Measurements from ENCODE around the gene NOS1. TPM values are rescaled to one million over a fixed set of nuclear protein-coding genes. Genes with fewer than 3 reads are reported as not detected.

The NOS1 gene
- polyA plus RNA-seq, 1 donor from 2014 or later = not detected

DNA sequence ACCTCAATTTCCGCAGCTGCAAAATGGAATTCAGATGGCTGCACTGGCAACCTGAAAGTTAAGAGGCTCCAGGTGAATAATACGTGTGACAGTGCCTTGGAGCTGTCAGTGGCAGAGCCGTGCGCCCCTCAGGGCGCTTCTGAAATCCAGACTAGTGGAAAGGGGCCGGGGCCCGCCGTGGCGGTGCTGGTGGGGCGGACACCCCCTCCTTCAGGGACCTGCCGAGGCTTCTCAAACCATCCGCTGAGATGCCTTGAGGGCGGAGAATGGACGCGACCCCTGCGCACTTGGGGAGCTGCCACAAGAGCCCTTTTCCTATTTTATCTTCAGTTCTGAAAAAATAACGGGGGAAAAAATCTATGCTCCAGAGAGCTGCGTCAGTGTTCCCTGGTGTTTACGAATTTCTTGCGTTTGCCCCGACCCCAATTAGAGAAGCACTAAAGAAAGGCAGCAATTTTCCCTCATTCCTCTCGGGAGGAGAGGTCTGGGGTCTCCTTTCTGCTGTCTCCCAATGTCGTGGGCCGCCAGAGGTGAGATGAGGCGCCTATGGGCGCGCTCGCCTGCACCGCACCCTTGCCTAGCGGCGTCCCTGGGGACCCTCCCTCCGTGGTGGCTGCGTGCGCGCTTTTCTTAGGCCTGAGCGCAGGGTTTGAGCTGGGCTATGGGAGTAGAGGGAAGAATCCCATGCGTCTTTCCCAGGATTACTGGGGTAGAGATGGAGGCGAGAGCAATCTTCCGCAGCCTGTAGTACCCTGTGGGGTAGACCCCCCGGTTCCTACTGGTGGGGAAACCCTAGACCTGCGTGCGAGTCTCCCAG is 2.2 kb downstream of the NOS1 start:
- TF ChIP-seq, protein P1, sequence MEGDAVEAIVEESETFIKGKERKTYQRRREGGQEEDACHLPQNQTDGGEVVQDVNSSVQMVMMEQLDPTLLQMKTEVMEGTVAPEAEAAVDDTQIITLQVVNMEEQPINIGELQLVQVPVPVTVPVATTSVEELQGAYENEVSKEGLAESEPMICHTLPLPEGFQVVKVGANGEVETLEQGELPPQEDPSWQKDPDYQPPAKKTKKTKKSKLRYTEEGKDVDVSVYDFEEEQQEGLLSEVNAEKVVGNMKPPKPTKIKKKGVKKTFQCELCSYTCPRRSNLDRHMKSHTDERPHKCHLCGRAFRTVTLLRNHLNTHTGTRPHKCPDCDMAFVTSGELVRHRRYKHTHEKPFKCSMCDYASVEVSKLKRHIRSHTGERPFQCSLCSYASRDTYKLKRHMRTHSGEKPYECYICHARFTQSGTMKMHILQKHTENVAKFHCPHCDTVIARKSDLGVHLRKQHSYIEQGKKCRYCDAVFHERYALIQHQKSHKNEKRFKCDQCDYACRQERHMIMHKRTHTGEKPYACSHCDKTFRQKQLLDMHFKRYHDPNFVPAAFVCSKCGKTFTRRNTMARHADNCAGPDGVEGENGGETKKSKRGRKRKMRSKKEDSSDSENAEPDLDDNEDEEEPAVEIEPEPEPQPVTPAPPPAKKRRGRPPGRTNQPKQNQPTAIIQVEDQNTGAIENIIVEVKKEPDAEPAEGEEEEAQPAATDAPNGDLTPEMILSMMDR (IDR thresholded peaks at IDR 0.05; ENCODE audit: poor library complexity, severe bottlenecking) = no peak
- TF ChIP-seq, protein P2, sequence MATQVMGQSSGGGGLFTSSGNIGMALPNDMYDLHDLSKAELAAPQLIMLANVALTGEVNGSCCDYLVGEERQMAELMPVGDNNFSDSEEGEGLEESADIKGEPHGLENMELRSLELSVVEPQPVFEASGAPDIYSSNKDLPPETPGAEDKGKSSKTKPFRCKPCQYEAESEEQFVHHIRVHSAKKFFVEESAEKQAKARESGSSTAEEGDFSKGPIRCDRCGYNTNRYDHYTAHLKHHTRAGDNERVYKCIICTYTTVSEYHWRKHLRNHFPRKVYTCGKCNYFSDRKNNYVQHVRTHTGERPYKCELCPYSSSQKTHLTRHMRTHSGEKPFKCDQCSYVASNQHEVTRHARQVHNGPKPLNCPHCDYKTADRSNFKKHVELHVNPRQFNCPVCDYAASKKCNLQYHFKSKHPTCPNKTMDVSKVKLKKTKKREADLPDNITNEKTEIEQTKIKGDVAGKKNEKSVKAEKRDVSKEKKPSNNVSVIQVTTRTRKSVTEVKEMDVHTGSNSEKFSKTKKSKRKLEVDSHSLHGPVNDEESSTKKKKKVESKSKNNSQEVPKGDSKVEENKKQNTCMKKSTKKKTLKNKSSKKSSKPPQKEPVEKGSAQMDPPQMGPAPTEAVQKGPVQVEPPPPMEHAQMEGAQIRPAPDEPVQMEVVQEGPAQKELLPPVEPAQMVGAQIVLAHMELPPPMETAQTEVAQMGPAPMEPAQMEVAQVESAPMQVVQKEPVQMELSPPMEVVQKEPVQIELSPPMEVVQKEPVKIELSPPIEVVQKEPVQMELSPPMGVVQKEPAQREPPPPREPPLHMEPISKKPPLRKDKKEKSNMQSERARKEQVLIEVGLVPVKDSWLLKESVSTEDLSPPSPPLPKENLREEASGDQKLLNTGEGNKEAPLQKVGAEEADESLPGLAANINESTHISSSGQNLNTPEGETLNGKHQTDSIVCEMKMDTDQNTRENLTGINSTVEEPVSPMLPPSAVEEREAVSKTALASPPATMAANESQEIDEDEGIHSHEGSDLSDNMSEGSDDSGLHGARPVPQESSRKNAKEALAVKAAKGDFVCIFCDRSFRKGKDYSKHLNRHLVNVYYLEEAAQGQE (IDR thresholded peaks at IDR 0.05; ENCODE audit: borderline replicate concordance) = no peak
- no peak for TF ChIP-seq SMC3 (conservative IDR thresholded peaks at IDR 0.05; ENCODE audit: poor library complexity)
- no peak for TF ChIP-seq TAF1 (IDR thresholded peaks at IDR 0.05; ENCODE audit: low read depth)
- TF ChIP-seq EP300 (conservative IDR thresholded peaks at IDR 0.05; ENCODE audit: poor library complexity, severe bottlenecking) = no peak
- TF ChIP-seq RAD21 (conservative IDR thresholded peaks at IDR 0.05) = no peak
- no peak for TF ChIP-seq EZH2 (IDR thresholded peaks at IDR 0.05; ENCODE audit: borderline replicate concordance, insufficient read depth, low read length, poor library complexity, severe bottlenecking)
- TF ChIP-seq MXI1 (conservative IDR thresholded peaks at IDR 0.05; ENCODE audit: poor library complexity, severe bottlenecking) = no peak
- Histone ChIP-seq H3K27me3 (ENCODE audit: insufficient read depth, low read depth, low read length) (peaks cover 72% of the 10 kb centered on the region), H2AFZ (ENCODE audit: low read depth, low read length) (no peak overlapping the region), H3K36me3 (ENCODE audit: insufficient read depth, low read length) (no peaks in the 10 kb centered on the region), H3K9me3 (ENCODE audit: low read length) (no peaks in the 10 kb centered on the region), H3K27ac (ENCODE audit: low read length) (no peak overlapping the region), H3K4me2 (ENCODE audit: low read length) (no peak overlapping the region), H4K20me1 (ENCODE audit: insufficient read depth) (no peaks in the 10 kb centered on the region), H3K79me2 (replicated peaks; ENCODE audit: insufficient read depth, low read length) (no peaks in the 10 kb centered on the region), H3F3A (ENCODE audit: insufficient read depth, low read length, poor library complexity, severe bottlenecking) (no peaks in the 10 kb centered on the region), H3K4me3 (ENCODE audit: low read length) (no peak overlapping the region), H3K9me2 (ENCODE audit: insufficient read depth, low read length) (no peaks in the 10 kb centered on the region), H3K9ac (ENCODE audit: low read length) (no peak overlapping the region)

DNA sequence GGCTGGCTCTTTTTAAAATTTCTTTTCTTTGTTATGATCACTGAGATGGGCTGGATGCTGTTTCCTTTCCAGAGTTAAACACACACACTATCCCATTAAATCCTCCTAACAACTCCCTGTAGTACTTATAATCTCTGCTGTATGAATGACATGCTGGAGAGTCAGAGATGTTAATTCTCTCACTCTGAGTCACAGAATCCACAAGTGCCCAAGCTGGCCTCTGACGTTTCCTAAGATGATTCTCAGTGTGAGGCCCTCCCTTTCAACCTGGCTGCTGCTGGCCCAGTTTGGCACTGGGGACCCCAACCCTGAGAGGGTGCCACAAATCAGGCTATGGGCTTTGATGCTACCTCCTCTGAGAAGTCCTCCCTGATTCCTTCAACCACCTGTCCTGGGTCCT is 5.4 kb downstream of the NOS1 start:
- TF ChIP-seq EP300 (conservative IDR thresholded peaks at IDR 0.05; ENCODE audit: poor library complexity, severe bottlenecking) = no peak
- TF ChIP-seq POLR2AphosphoS5 (IDR thresholded peaks at IDR 0.05) = no peak
- no peak for TF ChIP-seq MXI1 (conservative IDR thresholded peaks at IDR 0.05; ENCODE audit: poor library complexity, severe bottlenecking)
- no peak for TF ChIP-seq SMC3 (conservative IDR thresholded peaks at IDR 0.05; ENCODE audit: poor library complexity)
- TF ChIP-seq, protein P2 (IDR thresholded peaks at IDR 0.05; ENCODE audit: borderline replicate concordance) = no peak
- TF ChIP-seq, protein P1 (IDR thresholded peaks at IDR 0.05; ENCODE audit: poor library complexity, severe bottlenecking) = no peak
- TF ChIP-seq RAD21 (conservative IDR thresholded peaks at IDR 0.05) = no peak
- TF ChIP-seq EZH2 (IDR thresholded peaks at IDR 0.05; ENCODE audit: borderline replicate concordance, insufficient read depth, low read length, poor library complexity, severe bottlenecking) = no peak
- no peak for TF ChIP-seq TAF1 (IDR thresholded peaks at IDR 0.05; ENCODE audit: low read depth)
- Histone ChIP-seq H3K9ac (ENCODE audit: low read length) (no peak overlapping the region), H3K79me2 (replicated peaks; ENCODE audit: insufficient read depth, low read length) (no peaks in the 10 kb centered on the region), H3K27me3 (ENCODE audit: insufficient read depth, low read depth, low read length) (peaks cover 40% of the 10 kb centered on the region), H3F3A (ENCODE audit: insufficient read depth, low read length, poor library complexity, severe bottlenecking) (no peaks in the 10 kb centered on the region), H3K4me2 (ENCODE audit: low read length) (no peak overlapping the region), H2AFZ (ENCODE audit: low read depth, low read length) (no peak overlapping the region), H3K4me3 (ENCODE audit: low read length) (no peak overlapping the region), H3K27ac (ENCODE audit: low read length) (no peak overlapping the region), H4K20me1 (ENCODE audit: insufficient read depth) (no peaks in the 10 kb centered on the region), H3K9me3 (ENCODE audit: low read length) (no peaks in the 10 kb centered on the region), H3K36me3 (ENCODE audit: insufficient read depth, low read length) (no peaks in the 10 kb centered on the region), H3K9me2 (ENCODE audit: insufficient read depth, low read length) (no peaks in the 10 kb centered on the region)
